Activated naive CD4-positive, alpha-beta T cell treated with anti-CD3 and anti-CD28 coated beads for 36 hours (primary cell): Measurements from ENCODE around the gene EFEMP2. TPM values are rescaled to one million over a fixed set of nuclear protein-coding genes. Genes with fewer than 3 reads are reported as not detected.
"Not testable (repeated sequence)": the region's sequence is repeated elsewhere in the genome, so short reads cannot be mapped to it uniquely, and the experiment has no call there.

Source experiments
- CTCF ChIA-PET: fragments of 350-600 bp; sonication (Branson Sonifier 250); formaldehyde crosslinking; loops from one replicate; lab custom pipeline; 2021; ENCODE audit warnings: antibody characterized with exemption; lab: Charles Lee
- DNase-seq: peaks from one replicate; pipeline ENCODE4 v3.0.0-alpha.2; 2020
- H3K27ac Mint-ChIP-seq: one replicate; pipeline ENCODE4 v1.8.0; 2021; ENCODE audit warnings: mild to moderate bottlenecking, mixed read lengths
- H3K27me3 Mint-ChIP-seq: one replicate; pipeline ENCODE4 v1.8.0; 2021; ENCODE audit warnings: low read depth, mixed read lengths
- H3K36me3 Mint-ChIP-seq: one replicate; pipeline ENCODE4 v1.8.0; 2021; ENCODE audit warnings: low read depth, mixed read lengths
- H3K4me1 Mint-ChIP-seq: one replicate; pipeline ENCODE4 v1.8.0; 2021; ENCODE audit warnings: low read depth, mixed read lengths
- H3K4me3 Mint-ChIP-seq: one replicate; pipeline ENCODE4 v1.8.0; 2021; ENCODE audit warnings: mild to moderate bottlenecking, moderate library complexity, mixed read lengths
- H3K9me3 Mint-ChIP-seq: one replicate; pipeline ENCODE4 v1.8.0; 2021; ENCODE audit warnings: mixed read lengths
- intact Hi-C: fragments of 100-400 bp; cut with micrococcal nuclease; formaldehyde crosslinking; loops from one replicate; pipeline ENCODE4 v1.15.1; 2023
- total RNA-seq, 2 experiments: library from RNA; stranded (reverse); gene quantifications; one replicate each; pipeline ENCODE4 v1.2.3, GENCODE V29; 2021

EFEMP2 gene
- total RNA-seq, 2 experiments from 2014 or later, result 10.1 to 11.5 TPM

DNA sequence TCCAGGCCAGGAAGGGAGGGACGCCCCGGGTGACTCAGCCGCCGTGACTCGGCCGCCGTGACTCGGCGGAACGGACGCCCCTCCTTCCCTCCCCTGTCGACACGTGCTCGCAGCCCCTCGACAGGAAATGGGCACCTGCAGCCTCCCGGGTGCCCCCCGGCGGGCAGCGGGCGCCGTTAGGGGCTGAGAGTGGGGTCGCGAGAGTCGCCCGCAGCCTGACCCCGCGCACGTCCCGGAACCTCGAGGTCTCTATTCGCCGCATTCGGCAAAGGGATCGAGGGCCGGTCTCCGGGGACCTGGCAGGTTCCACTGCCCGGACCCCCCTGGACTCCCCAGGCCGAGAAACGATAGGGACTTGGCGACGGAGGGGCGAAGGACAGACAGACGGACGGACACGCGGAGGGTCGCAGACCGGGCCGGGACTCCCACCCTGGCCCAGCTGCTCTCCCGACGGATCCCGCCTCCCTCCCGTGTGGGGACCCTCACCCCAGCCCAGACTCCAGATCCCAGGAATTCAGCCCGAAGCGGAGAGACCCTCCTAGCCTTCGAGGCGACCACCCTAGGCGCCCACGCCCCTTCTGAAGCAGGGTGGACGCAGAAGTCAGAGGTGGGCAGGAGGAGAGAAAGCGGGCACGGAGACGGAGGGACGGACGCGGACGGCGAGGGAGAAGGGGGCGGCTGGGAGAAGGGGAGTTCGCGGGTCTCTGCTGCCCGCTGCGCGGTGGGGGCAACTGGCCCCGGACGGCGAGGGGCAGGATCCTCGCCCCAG is 26.9 kb upstream of the EFEMP2 start:
- H3K9me3 Mint-ChIP-seq, result no peaks in the 10 kb centered on the region
- intact Hi-C loops, result loop anchor here (1.0 to 10.0 kb wide), 8 partner anchors 11 to 284 kb away; partner anchors contain the start of genes C11orf68, DRAP1, FIBP and PCNX3
- H3K4me3 Mint-ChIP-seq, result peak overlapping the region; percentile 83
- H3K27ac Mint-ChIP-seq, result peak overlapping the region; percentile 79
- peaks cover 24% of the 10 kb centered on the region for H3K36me3 Mint-ChIP-seq
- peak; percentile 86 for DNase-seq
- H3K27me3 Mint-ChIP-seq, result peaks cover 2% of the 10 kb centered on the region
- CTCF ChIA-PET, result interaction anchor here (0.7 to 2.6 kb wide), 5 partner anchors 9 to 146 kb away, joined by 4 to 16 read pairs (median 5); partner anchors contain the start of genes BANF1, CCDC85B and FIBP
- H3K4me1 Mint-ChIP-seq, result peaks cover 36% of the 10 kb centered on the region

GRCh38 chr11:65898656-65899355 is 26.2 kb upstream of the EFEMP2 start:
- Mint-ChIP-seq H3K36me3 (peaks cover 24% of the 10 kb centered on the region), H3K27me3 (no peaks in the 10 kb centered on the region), H3K9me3 (no peaks in the 10 kb centered on the region), H3K27ac (peak overlapping the region; percentile 86), H3K4me3 (peak overlapping the region; percentile 83), H3K4me1 (peaks cover 43% of the 10 kb centered on the region)
- no peak for DNase-seq
- CTCF ChIA-PET, result interaction anchor here (0.6 to 6.8 kb wide), 7 partner anchors 9 to 104 kb away, joined by 4 to 52 read pairs (median 5); partner anchors contain the start of genes BANF1, CCDC85B, FIBP and MUS81
- intact Hi-C loops, result loop anchor here (10.0 kb wide), 1 partner anchor 236 kb away; no protein-coding TSS in a partner anchor

DNA sequence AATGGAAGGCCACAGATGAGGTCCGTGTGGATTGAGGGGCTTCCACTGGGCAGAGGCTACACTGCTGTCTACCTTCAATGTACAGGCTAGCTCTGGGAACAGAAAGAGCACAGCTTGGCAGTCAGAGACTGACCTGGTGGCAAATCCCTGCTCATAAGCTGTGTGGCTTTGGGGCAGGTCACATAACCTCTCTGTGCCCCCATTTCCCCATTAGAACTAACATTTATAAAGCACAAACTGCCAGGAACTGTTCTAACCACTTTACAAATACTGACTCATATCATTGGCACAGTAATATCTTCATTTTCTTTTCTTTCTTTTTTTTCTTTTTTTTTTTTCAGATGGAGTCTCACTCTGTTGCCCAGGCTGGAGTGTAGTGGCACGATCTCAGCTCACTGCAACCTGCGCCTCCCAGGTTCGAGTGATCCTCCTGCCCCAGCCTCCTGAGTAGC is 24.4 kb upstream of the EFEMP2 start:
- intact Hi-C loops, result loop anchor here (10.0 kb wide), 1 partner anchor 238 kb away; no protein-coding TSS in a partner anchor
- no peak for DNase-seq
- H3K4me3 Mint-ChIP-seq, result peak overlapping the region; percentile 39
- CTCF ChIA-PET, result interaction anchor here (0.8 to 6.8 kb wide), 6 partner anchors 8 to 125 kb away, joined by 3 to 52 read pairs (median 4); partner anchors contain the start of genes CCDC85B, FIBP and MUS81
- H3K4me1 Mint-ChIP-seq, result peaks cover 60% of the 10 kb centered on the region
- H3K27me3 Mint-ChIP-seq, result no peaks in the 10 kb centered on the region
- H3K9me3 Mint-ChIP-seq, result no peaks in the 10 kb centered on the region
- H3K27ac Mint-ChIP-seq, result peak overlapping the region; percentile 42
- H3K36me3 Mint-ChIP-seq, result peaks cover 32% of the 10 kb centered on the region

DNA sequence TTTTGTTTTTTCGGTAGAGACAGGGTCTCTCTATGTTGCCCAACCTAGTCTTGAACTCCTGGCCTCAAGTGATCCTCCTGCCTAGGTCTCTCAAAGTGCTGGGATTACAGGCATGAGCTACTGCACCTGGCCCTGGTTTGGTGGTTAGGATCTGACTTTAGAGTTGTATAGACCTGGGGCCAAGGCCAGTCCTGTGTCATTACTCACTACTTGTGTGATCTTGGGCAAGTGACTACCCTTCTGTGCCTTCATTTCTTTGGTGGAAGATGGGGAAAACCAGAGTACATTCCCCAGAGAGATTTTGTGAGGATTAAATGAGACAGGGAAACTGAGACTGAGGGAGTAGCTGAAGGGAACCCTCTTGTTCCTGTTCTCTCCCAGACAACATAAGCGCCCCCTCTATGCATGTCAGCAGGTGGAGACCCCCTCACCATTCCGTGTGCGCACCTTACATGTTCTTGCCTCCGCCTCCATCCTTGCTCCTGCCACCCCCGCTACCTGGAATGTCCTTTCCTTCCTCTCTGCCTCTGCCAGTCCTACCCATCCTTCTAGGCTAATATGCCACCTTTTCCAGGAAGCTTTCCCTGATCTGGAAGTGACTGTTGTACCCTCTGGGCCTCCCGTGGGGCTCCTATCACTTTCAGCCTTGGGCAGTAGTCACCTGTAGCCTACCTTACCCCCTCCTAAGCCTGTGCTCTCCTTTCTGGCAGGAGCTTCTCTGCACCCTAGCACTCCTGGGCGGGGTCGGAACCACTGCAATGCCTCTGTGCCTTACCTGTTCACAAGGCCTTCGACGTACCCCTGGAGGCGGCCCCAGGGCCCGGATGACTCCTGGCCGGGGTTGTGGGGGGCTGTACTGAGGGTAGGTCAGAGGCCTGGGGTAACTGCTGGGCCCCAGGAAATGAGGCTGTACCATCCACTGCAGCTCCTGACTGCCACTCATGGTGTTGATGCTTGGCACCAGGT is 23.7 kb upstream of the EFEMP2 start:
- intact Hi-C loops, result loop anchor here (10.0 kb wide), 1 partner anchor 238 kb away; no protein-coding TSS in a partner anchor
- Mint-ChIP-seq H3K4me3 (no peak overlapping the region), H3K4me1 (peaks cover 63% of the 10 kb centered on the region), H3K9me3 (no peaks in the 10 kb centered on the region), H3K36me3 (peaks cover 35% of the 10 kb centered on the region), H3K27ac (peak overlapping the region; percentile 42), H3K27me3 (no peaks in the 10 kb centered on the region)
- CTCF ChIA-PET, result interaction anchor here (0.8 to 6.8 kb wide), 6 partner anchors 7 to 126 kb away, joined by 3 to 52 read pairs (median 4); partner anchors contain the start of genes CCDC85B, FIBP and MUS81
- DNase-seq, result peak; percentile 56

- CTCF ChIA-PET, result interaction anchor here (6.8 kb wide), 1 partner anchor 11 kb away, joined by 52 read pairs; no protein-coding TSS in a partner anchor
- peaks cover 61% of the 10 kb centered on the region for H3K4me1 Mint-ChIP-seq
- no peaks in the 10 kb centered on the region for H3K27me3 Mint-ChIP-seq
- no peak overlapping the region for H3K4me3 Mint-ChIP-seq
- H3K9me3 Mint-ChIP-seq, result no peaks in the 10 kb centered on the region
- no peak for DNase-seq
- intact Hi-C loops, result loop anchor here (10.0 kb wide), 1 partner anchor 239 kb away; no protein-coding TSS in a partner anchor
- peak overlapping the region; percentile 42 for H3K27ac Mint-ChIP-seq
- peaks cover 35% of the 10 kb centered on the region for H3K36me3 Mint-ChIP-seq
Measured at GRCh38 chr11:65895482-65895981, 22.9 kb upstream of the EFEMP2 start.

DNA sequence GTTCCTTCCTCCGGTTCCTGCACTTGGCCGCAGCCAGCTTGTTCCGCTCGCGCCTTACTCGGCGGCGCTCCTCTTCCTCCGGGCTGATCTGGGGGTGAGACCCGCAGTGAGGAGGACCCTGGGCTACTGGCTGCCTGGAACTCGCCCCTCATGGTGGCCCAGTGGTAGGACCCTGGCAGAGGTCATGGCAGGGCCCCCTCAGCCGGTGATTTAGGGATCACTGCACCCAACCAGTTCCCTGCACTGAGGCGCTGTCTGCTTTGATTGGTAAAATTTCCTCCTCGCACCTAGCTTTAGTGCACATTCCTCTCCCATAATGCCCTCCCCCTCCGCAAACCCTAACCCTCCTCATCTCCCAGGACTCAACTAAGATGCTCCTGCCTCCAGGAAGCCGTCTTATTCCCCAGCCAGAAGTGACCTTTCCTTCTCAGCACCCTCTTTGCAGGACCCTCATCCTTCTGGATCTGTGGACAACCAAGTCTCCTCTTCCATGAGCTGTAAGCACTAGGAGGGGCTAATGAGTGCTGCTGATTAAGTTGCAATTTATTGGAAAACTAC is 21.5 kb upstream of the EFEMP2 start:
- no peaks in the 10 kb centered on the region for H3K27me3 Mint-ChIP-seq
- H3K4me3 Mint-ChIP-seq, result peak overlapping the region; percentile 74
- no peaks in the 10 kb centered on the region for H3K9me3 Mint-ChIP-seq
- peak; percentile 53 for DNase-seq
- intact Hi-C loops, result loop anchor here (5.0 to 10.0 kb wide), 3 partner anchors 158 to 241 kb away; partner anchors contain the start of genes PACS1 and SF3B2
- CTCF ChIA-PET, result interaction anchor here (0.7 to 14.7 kb wide), 6 partner anchors 9 to 388 kb away, joined by 3 to 178 read pairs (median 30); partner anchors contain the start of genes CFL1 and MUS81
- peaks cover 73% of the 10 kb centered on the region for H3K4me1 Mint-ChIP-seq
- peak overlapping the region; percentile 83 for H3K27ac Mint-ChIP-seq
- peaks cover 35% of the 10 kb centered on the region for H3K36me3 Mint-ChIP-seq

GRCh38 chr11:65892661-65893317 is 20.2 kb upstream of the EFEMP2 start:
- Mint-ChIP-seq H3K4me1 (peaks cover 73% of the 10 kb centered on the region), H3K27ac (peak overlapping the region; percentile 83), H3K4me3 (peak overlapping the region; percentile 79), H3K27me3 (no peaks in the 10 kb centered on the region), H3K36me3 (peaks cover 33% of the 10 kb centered on the region), H3K9me3 (no peaks in the 10 kb centered on the region)
- no peak for DNase-seq
- CTCF ChIA-PET, result interaction anchor here (0.7 to 14.7 kb wide), 9 partner anchors 8 to 187 kb away, joined by 3 to 178 read pairs (median 4); partner anchors contain the start of genes CFL1, FOSL1 and MUS81
- intact Hi-C loops, result loop anchor here (5.0 to 10.0 kb wide), 3 partner anchors 160 to 242 kb away; partner anchors contain the start of genes PACS1 and SF3B2

GRCh38 chr11:65892137-65892540 is 19.5 kb upstream of the EFEMP2 start:
- peaks cover 31% of the 10 kb centered on the region for H3K36me3 Mint-ChIP-seq
- H3K27ac Mint-ChIP-seq, result peak overlapping the region; percentile 83
- CTCF ChIA-PET, result interaction anchor here (0.7 to 14.7 kb wide), 8 partner anchors 7 to 186 kb away, joined by 3 to 178 read pairs (median 4); partner anchors contain the start of genes CFL1, FOSL1 and MUS81
- H3K27me3 Mint-ChIP-seq, H3K9me3 Mint-ChIP-seq: not testable (repeated sequence)
- H3K4me1 Mint-ChIP-seq, result peaks cover 73% of the 10 kb centered on the region
- intact Hi-C loops, result loop anchor here (5.0 to 10.0 kb wide), 3 partner anchors 160 to 243 kb away; partner anchors contain the start of genes PACS1 and SF3B2
- peak; percentile 48 for DNase-seq
- H3K4me3 Mint-ChIP-seq, result peak overlapping the region; percentile 79

- H3K27ac Mint-ChIP-seq, result peak overlapping the region; percentile 83
- CTCF ChIA-PET, result interaction anchor here (0.6 to 14.7 kb wide), 20 partner anchors 6 to 185 kb away, joined by 3 to 178 read pairs (median 5); partner anchors contain the start of genes CFL1, FOSL1 and MUS81
- H3K9me3 Mint-ChIP-seq, result no peaks in the 10 kb centered on the region
- peak overlapping the region; percentile 79 for H3K4me3 Mint-ChIP-seq
- no peaks in the 10 kb centered on the region for H3K27me3 Mint-ChIP-seq
- peak; percentile 40 for DNase-seq
- peaks cover 73% of the 10 kb centered on the region for H3K4me1 Mint-ChIP-seq
- intact Hi-C loops, result loop anchor here (2.0 to 10.0 kb wide), 4 partner anchors 161 to 377 kb away; partner anchors contain the start of genes PACS1, RAB1B and SF3B2
- peaks cover 33% of the 10 kb centered on the region for H3K36me3 Mint-ChIP-seq
Measured at GRCh38 chr11:65891219-65892136, 18.9 kb upstream of the EFEMP2 start.
